Left lung (tissue), 10 donors: ENCODE measurements around the gene SLC16A10. TPM values are rescaled to one million over a fixed set of nuclear protein-coding genes. Genes with fewer than 3 reads are reported as not detected.

ENCODE experiments used
- ATAC-seq: fragments of 200-7000 bp; cut with Tn5 transposase; one replicate; pipeline ENCODE4 v1.9.1; 2020; ENCODE audit warnings: moderate library complexity
- DNase-seq, 4 donors: peaks; one replicate each; pipeline ENCODE4 v3.0.0-alpha.2; 2013 to 2020
- H3K27ac ChIP-seq, 2 donors: fragments of 200-600 bp; sonication (generic) in 1 of 2; one replicate each; pipeline versions ENCODE4 v1.5.0 to v1.8.0; 2020 to 2021
- H3K27me3 ChIP-seq, 2 donors: fragments of 200-600 bp; sonication (generic) in 1 of 2; one replicate each; pipeline versions ENCODE4 v1.5.0 to v1.8.0; 2020 to 2021
- H3K36me3 ChIP-seq, 2 donors: fragments of 200-600 bp; sonication (generic) in 1 of 2; one replicate each; pipeline versions ENCODE4 v1.5.0 to v1.8.0; 2020 to 2021
- H3K4me1 ChIP-seq, 2 donors: fragments of 200-600 bp; one replicate each; pipeline ENCODE4 v1.8.0; 2021
- H3K4me3 ChIP-seq, 2 donors: fragments of 200-600 bp; sonication (generic) in 1 of 2; one replicate each; pipeline versions ENCODE4 v1.5.0 to v1.8.0; 2020 to 2021; ENCODE audit warnings: mild to moderate bottlenecking in 1 of 2
- H3K9me3 ChIP-seq, 2 donors: fragments of 200-600 bp; sonication (generic) in 1 of 2; one replicate each; pipeline versions ENCODE4 v1.5.0 to v1.8.0; 2020 to 2021
- CTCF ChIP-seq, 2 donors: fragments of 200-600 bp; sonication (generic) in 1 of 2; IDR thresholded peaks; one replicate each; pipeline versions ENCODE4 v1.5.0 to v1.8.0; 2021; ENCODE audit warnings: antibody characterized with exemption in 2 of 2
- intact Hi-C, 2 donors: fragments of 100-400 bp; cut with DNase I; formaldehyde crosslinking; loops; one replicate each; pipeline versions ENCODE4 v1.11.2 to v1.14.2; 2022
- polyA plus RNA-seq, 6 donors: library from polyadenylated mRNA; unstranded; fragments of 120-200 nt; gene quantifications; one replicate each; pipeline ENCODE4 v1.2.1, GENCODE V29; 2013; ENCODE audit not compliant: insufficient read length in 6 of 6
- total RNA-seq, 2 donors: library from RNA; stranded (reverse); fragmentation: NEBNext Ultra II Directional; extraction: Animal tissue kit (Norgen Biotek cat#: 25700); gene quantifications; one replicate each; pipeline ENCODE4 v1.2.1, GENCODE V29; 2021
- donor health status: DM: no; HTN: yes; CAD: no.
- donor health status: DM: no; HTN: no; CAD: no.

The SLC16A10 gene
- total and polyA plus RNA-seq, 8 donors, result 5.9 to 9.7 (median 8.0) TPM

- ATAC-seq (no peak), DNase-seq (no peak)
- Histone ChIP-seq H3K4me1 (no peaks in the 10 kb centered on the region), H3K9me3 (peaks cover 0 to 9% of the 10 kb centered on the region in 2 donors), H3K27me3 (no peaks in the 10 kb centered on the region), H3K36me3 (no peaks in the 10 kb centered on the region), H3K27ac (no peak overlapping the region), H3K4me3 (no peak overlapping the region)
- intact Hi-C loops, result no loop called here
- TF ChIP-seq CTCF (IDR thresholded peaks at IDR 0.05), result no peak
Observed at GRCh38 chr6:111157412-111157811, 70.1 kb downstream of the SLC16A10 start.

GRCh38 chr6:111159633-111160032 is 72.3 kb downstream of the SLC16A10 start:
- Histone ChIP-seq H3K36me3 (no peaks in the 10 kb centered on the region), H3K4me1 (no peaks in the 10 kb centered on the region), H3K4me3 (no peak overlapping the region), H3K27ac (no peak overlapping the region), H3K27me3 (no peaks in the 10 kb centered on the region), H3K9me3 (peaks cover 0 to 24% of the 10 kb centered on the region in 2 donors)
- DNase-seq (no peak), ATAC-seq (no peak)
- intact Hi-C loops, result no loop called here
- TF ChIP-seq CTCF (IDR thresholded peaks at IDR 0.05), result no peak

- Histone ChIP-seq H3K4me3 (no peak overlapping the region), H3K36me3 (no peaks in the 10 kb centered on the region), H3K9me3 (peaks cover 0 to 24% of the 10 kb centered on the region in 2 donors), H3K27me3 (no peaks in the 10 kb centered on the region), H3K4me1 (no peaks in the 10 kb centered on the region), H3K27ac (no peak overlapping the region)
- TF ChIP-seq CTCF (IDR thresholded peaks at IDR 0.05), result no peak
- intact Hi-C loops, result no loop called here
- ATAC-seq, result no peak
- no peak for DNase-seq
Observed at GRCh38 chr6:111161650-111162049, 74.3 kb downstream of the SLC16A10 start.

GRCh38 chr6:111162504-111162903 is 75.2 kb downstream of the SLC16A10 start:
- Histone ChIP-seq H3K36me3 (no peaks in the 10 kb centered on the region), H3K27ac (no peak overlapping the region), H3K4me3 (no peak overlapping the region), H3K9me3 (peaks cover 0 to 24% of the 10 kb centered on the region in 2 donors), H3K4me1 (no peaks in the 10 kb centered on the region), H3K27me3 (no peaks in the 10 kb centered on the region)
- no peak for TF ChIP-seq CTCF (IDR thresholded peaks at IDR 0.05)
- DNase-seq, result no peak
- ATAC-seq, result no peak
- intact Hi-C loops, result no loop called here

GRCh38 chr6:111171577-111172400 is 84.5 kb downstream of the SLC16A10 start:
- Histone ChIP-seq H3K36me3 (no peaks in the 10 kb centered on the region), H3K27ac (no peak overlapping the region), H3K27me3 (peaks cover 0 to 2% of the 10 kb centered on the region in 2 donors), H3K4me1 (no peaks in the 10 kb centered on the region), H3K9me3 (no peaks in the 10 kb centered on the region), H3K4me3 (no peak overlapping the region)
- ATAC-seq, result no peak
- intact Hi-C loops, result no loop called here
- DNase-seq, result no peak
- no peak for TF ChIP-seq CTCF (IDR thresholded peaks at IDR 0.05)
